DND-41 (cell line): Measurements from ENCODE around the gene DCHS1.

Source experiments
- CTCF ChIP-seq: IDR thresholded peaks from 2 replicates; pipeline ENCODE4 v1.5.1; 2012; ENCODE audit warnings: borderline replicate concordance, low read length, moderate library complexity, mild to moderate bottlenecking; ENCODE audit not compliant: poor library complexity, severe bottlenecking; ENCODE audit errors: extremely low read depth
- EZH2 ChIP-seq: IDR thresholded peaks from 3 replicates; pipeline ENCODE4 v1.6.1; 2012; ENCODE audit warnings: borderline replicate concordance, low read depth, mild to moderate bottlenecking, moderate library complexity, low read length, inconsistent platforms; ENCODE audit not compliant: severe bottlenecking

DNA sequence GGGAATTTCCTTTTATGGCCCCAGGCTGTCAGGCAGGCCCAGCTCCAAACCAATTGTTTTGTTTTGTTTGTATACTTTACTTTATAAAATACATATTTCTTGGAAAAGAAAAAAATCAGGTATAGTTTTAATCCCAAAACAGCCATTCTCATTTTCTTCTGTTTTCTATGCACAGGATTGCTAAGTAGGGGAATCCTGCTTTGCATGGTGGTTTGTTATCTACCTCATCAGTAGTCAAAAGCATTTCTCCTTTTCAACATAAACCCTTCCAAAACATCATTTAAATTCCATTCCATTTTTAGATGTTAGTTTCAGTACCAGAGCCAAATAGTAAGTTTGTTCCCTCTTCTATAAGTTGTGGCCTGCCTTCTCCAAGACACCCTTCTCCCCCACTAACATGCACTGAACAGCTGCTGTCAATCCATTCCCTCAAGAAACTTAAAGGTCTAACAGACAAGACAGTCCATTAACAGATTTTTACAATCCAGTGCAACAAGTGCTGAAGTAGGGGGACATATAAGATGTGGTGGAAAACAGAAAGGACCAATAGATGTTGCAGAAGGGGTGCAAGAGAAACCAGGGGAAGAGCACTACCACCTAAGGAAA, 48.3 kb downstream of the DCHS1 start:
- no peak for TF ChIP-seq CTCF
- no peak for TF ChIP-seq EZH2
